ENCODE results near the gene SNX9. TPM values are rescaled to one million over a fixed set of nuclear protein-coding genes. Genes with fewer than 3 reads are reported as not detected.

SNX9 gene
- polyA plus RNA-seq, 2 of the 4 experiments (the other 2 are of a cell fraction), result 13.9 to 29.8 TPM

DNA sequence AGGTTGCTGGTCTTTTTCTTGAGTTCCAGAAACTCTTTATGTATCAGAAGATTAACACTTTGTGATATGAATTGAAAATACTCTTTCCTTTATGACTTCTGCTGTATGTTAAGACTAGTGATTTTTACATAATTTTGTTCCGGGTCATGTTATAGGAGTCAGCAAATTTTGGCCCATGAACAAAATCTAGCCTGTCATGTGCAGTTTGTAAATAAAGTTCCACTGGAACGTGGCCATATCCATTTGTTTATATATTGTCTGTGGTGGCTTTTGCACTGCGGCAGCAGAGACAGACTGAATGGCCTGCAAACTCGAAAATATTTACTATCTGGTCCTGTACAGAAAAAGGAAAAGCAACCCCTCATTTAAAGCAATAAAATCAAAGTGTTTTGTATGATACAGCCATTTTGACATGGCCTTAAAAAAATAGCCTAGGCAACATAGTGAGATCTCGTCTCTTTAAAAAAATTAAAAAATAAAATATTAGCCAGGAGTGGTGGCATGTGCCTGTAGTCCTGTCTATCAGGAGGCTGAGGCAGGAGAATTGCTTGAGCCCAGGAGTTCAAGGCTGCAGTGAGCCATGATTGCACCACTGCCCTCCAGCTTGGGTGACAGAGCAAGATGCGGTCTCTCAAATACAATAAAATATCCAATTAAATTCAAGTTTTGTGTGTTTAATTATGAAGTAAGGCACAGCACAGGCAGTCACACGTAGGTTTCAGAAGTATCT is 36.9 kb downstream of the SNX9 start:
- POLR2A ChIA-PET, result no interaction called here
- CTCF ChIA-PET, result interaction anchor here (4.2 kb wide), 1 partner anchor 13 kb away, joined by 18 read pairs; no protein-coding TSS in a partner anchor
- H3K4me2 ChIP-seq, result peak overlapping the region; percentile 46

DNA sequence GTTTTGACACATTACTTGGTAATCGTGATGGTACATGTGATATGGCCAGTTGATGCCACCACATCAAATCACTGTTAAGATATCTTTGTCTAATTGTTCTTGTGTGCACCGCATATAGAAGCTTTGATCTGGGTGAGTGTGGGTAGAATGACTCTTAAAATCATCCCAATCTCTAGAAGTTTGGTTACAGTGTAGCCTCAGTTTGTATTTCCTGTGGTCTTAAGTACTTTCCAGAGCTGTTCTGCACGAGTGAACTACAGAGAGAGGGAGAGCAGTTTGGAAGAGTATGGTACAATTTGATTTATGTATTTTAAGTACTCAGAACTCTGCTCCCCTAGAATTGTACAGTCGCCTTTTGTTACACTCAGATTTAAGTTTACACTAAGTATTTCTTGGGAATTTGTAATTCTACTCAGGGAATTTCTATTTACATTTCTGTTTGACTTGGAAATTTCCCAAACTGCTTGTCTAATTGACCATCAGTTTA is 37.5 kb downstream of the SNX9 start:
- Histone ChIP-seq H3K4me3 (no peak overlapping the region), H3K4me2 (peak overlapping the region; percentile 46), H3K4me1 (peaks cover 33% of the 10 kb centered on the region), H3K9me3 (no peaks in the 10 kb centered on the region), H3K27ac (no peak overlapping the region)
- no peak for FAIRE-seq
- no peak for DNase-seq (ENCODE audit: low read depth in 1 of 2, low spot score in 1 of 2)
- ChIA-PET POLR2A (no interaction called here), CTCF (interaction anchor here (4.2 kb wide), 1 partner anchor 13 kb away, joined by 18 read pairs; no protein-coding TSS in a partner anchor)
- ATAC-seq, result no peak
- TF ChIP-seq JUN (IDR thresholded peaks at IDR 0.05) (no peak), EP300 (IDR thresholded peaks at IDR 0.05) (no peak), HDAC2 (IDR thresholded peaks at IDR 0.05) (no peak), EHF (CRISPR knock-in tag; IDR thresholded peaks at IDR 0.05) (no peak), HOXB13 (CRISPR knock-in tag; IDR thresholded peaks at IDR 0.05; ENCODE audit: low read depth) (no peak), POLR2AphosphoS2 (conservative IDR thresholded peaks at IDR 0.05; ENCODE audit: low read length) (no peak), CBX2 (IDR thresholded peaks at IDR 0.05; ENCODE audit: borderline replicate concordance, low read depth) (no peak), RAD21 (conservative IDR thresholded peaks at IDR 0.05 in 1 of 2, IDR thresholded peaks at IDR 0.05 in 1 of 2) (no peak), RARB (CRISPR knock-in tag; IDR thresholded peaks at IDR 0.05) (no peak), ESRRA (IDR thresholded peaks at IDR 0.05; ENCODE audit: borderline replicate concordance, low read length) (no peak)
- TF ChIP-seq, protein P1, sequence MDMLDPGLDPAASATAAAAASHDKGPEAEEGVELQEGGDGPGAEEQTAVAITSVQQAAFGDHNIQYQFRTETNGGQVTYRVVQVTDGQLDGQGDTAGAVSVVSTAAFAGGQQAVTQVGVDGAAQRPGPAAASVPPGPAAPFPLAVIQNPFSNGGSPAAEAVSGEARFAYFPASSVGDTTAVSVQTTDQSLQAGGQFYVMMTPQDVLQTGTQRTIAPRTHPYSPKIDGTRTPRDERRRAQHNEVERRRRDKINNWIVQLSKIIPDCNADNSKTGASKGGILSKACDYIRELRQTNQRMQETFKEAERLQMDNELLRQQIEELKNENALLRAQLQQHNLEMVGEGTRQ (IDR thresholded peaks at IDR 0.05), result no peak
- WGBS (ENCODE audit: missing lambda C conversion rate), result 40% methylated on average over 4 of the region's 4 CpGs

More for the DNA sequence above, 36.9 kb downstream of the SNX9 start:
- Histone ChIP-seq H3K4me3 (no peak overlapping the region), H3K9me3 (no peaks in the 10 kb centered on the region), H3K27ac (no peak overlapping the region), H3K4me1 (peaks cover 33% of the 10 kb centered on the region)
- FAIRE-seq, result no peak
- TF ChIP-seq, protein P2, sequence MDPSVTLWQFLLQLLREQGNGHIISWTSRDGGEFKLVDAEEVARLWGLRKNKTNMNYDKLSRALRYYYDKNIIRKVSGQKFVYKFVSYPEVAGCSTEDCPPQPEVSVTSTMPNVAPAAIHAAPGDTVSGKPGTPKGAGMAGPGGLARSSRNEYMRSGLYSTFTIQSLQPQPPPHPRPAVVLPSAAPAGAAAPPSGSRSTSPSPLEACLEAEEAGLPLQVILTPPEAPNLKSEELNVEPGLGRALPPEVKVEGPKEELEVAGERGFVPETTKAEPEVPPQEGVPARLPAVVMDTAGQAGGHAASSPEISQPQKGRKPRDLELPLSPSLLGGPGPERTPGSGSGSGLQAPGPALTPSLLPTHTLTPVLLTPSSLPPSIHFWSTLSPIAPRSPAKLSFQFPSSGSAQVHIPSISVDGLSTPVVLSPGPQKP (IDR thresholded peaks at IDR 0.05; ENCODE audit: low read depth, low read length), result no peak
- TF ChIP-seq RAD21 (conservative IDR thresholded peaks at IDR 0.05 in 1 of 2, IDR thresholded peaks at IDR 0.05 in 1 of 2) (no peak), POLR2A (IDR thresholded peaks at IDR 0.05; ENCODE audit: low read length) (no peak), MAFK (IDR thresholded peaks at IDR 0.05; ENCODE audit: partially characterized antibody) (peak; percentile 32), HOXB5 (CRISPR knock-in tag; IDR thresholded peaks at IDR 0.05) (no peak), CHD2 (IDR thresholded peaks at IDR 0.05; ENCODE audit: low read length, partially characterized antibody) (no peak), RCOR1 (IDR thresholded peaks at IDR 0.05; ENCODE audit: low read depth, low read length) (no peak), NFE2L2 (conservative IDR thresholded peaks at IDR 0.05; ENCODE audit: low read length) (no peak)
- WGBS (ENCODE audit: missing lambda C conversion rate), result 40% methylated on average over 7 of the region's 7 CpGs
- no peak for ATAC-seq
- DNase-seq (ENCODE audit: low read depth in 1 of 2, low spot score in 1 of 2), result no peak

DNA sequence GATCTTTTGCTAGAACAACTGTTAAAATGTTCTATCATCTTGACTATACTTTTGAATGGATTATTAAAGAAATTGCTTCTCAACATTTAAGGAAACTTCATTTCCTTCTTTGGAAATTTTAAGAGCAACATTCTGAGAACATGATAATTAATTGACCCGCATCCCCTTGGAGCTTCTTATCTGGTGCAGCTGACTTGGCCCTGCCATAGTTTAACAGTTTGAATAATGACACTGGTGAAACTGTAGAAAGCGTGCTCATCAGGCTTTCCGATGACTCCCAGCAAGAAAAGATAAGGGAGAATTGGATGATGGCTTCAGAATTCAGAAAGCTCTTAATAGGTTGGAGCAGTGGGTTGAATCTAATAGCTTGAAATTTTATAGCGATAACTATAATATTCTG is 38.1 kb downstream of the SNX9 start:
- ChIA-PET POLR2A (no interaction called here), CTCF (interaction anchor here (4.2 kb wide), 1 partner anchor 12 kb away, joined by 18 read pairs; no protein-coding TSS in a partner anchor)
- Histone ChIP-seq H3K4me2 (no peak overlapping the region; the same call in 2 of the 3 replicates), H3K4me1 (peaks cover 33% of the 10 kb centered on the region), H3K4me3 (no peak overlapping the region), H3K27ac (no peak overlapping the region), H3K9me3 (no peaks in the 10 kb centered on the region)
- whole genome bisulfite sequencing (ENCODE audit: missing lambda C conversion rate), result 93% methylated on average over 4 of the region's 4 CpGs
- no peak for DNase-seq (ENCODE audit: low read depth in 1 of 2, low spot score in 1 of 2)
- no peak for FAIRE-seq
- ATAC-seq, result no peak
- TF ChIP-seq, protein P3, sequence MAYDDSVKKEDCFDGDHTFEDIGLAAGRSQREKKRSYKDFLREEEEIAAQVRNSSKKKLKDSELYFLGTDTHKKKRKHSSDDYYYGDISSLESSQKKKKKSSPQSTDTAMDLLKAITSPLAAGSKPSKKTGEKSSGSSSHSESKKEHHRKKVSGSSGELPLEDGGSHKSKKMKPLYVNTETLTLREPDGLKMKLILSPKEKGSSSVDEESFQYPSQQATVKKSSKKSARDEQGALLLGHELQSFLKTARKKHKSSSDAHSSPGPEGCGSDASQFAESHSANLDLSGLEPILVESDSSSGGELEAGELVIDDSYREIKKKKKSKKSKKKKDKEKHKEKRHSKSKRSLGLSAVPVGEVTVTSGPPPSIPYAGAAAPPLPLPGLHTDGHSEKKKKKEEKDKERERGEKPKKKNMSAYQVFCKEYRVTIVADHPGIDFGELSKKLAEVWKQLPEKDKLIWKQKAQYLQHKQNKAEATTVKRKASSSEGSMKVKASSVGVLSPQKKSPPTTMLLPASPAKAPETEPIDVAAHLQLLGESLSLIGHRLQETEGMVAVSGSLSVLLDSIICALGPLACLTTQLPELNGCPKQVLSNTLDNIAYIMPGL (CRISPR knock-in tag; IDR thresholded peaks at IDR 0.05; ENCODE audit: borderline replicate concordance), result no peak
- TF ChIP-seq ZC3H11A (IDR thresholded peaks at IDR 0.05) (no peak), TFCP2L1 (CRISPR knock-in tag; IDR thresholded peaks at IDR 0.05) (no peak), NR3C1 (IDR thresholded peaks at IDR 0.05) (no peak), CHD4 (IDR thresholded peaks at IDR 0.05; ENCODE audit: borderline replicate concordance) (no peak), EHMT2 (IDR thresholded peaks at IDR 0.05; ENCODE audit: low read depth) (no peak), RAD21 (conservative IDR thresholded peaks at IDR 0.05 in 1 of 2, IDR thresholded peaks at IDR 0.05 in 1 of 2) (no peak)
- TF ChIP-seq, protein P4, sequence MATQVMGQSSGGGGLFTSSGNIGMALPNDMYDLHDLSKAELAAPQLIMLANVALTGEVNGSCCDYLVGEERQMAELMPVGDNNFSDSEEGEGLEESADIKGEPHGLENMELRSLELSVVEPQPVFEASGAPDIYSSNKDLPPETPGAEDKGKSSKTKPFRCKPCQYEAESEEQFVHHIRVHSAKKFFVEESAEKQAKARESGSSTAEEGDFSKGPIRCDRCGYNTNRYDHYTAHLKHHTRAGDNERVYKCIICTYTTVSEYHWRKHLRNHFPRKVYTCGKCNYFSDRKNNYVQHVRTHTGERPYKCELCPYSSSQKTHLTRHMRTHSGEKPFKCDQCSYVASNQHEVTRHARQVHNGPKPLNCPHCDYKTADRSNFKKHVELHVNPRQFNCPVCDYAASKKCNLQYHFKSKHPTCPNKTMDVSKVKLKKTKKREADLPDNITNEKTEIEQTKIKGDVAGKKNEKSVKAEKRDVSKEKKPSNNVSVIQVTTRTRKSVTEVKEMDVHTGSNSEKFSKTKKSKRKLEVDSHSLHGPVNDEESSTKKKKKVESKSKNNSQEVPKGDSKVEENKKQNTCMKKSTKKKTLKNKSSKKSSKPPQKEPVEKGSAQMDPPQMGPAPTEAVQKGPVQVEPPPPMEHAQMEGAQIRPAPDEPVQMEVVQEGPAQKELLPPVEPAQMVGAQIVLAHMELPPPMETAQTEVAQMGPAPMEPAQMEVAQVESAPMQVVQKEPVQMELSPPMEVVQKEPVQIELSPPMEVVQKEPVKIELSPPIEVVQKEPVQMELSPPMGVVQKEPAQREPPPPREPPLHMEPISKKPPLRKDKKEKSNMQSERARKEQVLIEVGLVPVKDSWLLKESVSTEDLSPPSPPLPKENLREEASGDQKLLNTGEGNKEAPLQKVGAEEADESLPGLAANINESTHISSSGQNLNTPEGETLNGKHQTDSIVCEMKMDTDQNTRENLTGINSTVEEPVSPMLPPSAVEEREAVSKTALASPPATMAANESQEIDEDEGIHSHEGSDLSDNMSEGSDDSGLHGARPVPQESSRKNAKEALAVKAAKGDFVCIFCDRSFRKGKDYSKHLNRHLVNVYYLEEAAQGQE (IDR thresholded peaks at IDR 0.05), result no peak
- TF ChIP-seq, protein P5, sequence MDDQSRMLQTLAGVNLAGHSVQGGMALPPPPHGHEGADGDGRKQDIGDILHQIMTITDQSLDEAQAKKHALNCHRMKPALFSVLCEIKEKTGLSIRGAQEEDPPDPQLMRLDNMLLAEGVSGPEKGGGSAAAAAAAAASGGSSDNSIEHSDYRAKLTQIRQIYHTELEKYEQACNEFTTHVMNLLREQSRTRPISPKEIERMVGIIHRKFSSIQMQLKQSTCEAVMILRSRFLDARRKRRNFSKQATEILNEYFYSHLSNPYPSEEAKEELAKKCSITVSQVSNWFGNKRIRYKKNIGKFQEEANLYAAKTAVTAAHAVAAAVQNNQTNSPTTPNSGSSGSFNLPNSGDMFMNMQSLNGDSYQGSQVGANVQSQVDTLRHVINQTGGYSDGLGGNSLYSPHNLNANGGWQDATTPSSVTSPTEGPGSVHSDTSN (IDR thresholded peaks at IDR 0.05), result no peak

Measured in A549 (cell line).